DMS 273 treated with DMSO at 0.1 percent for 48 hours (cell line): ENCODE measurements around the gene GUCY1A2.
"Not testable (repeated sequence)": the region's sequence is repeated elsewhere in the genome, so short reads cannot be mapped to it uniquely, and the experiment has no call there.

Source experiments
- DNase-seq: peaks from one replicate; lab custom pipeline; 2025; lab: John Stamatoyannopoulos, UW

The GUCY1A2 gene

GRCh38 chr11:106840146-106840545 lies 178.1 kb downstream of the GUCY1A2 start:
- DNase-seq = no peak

- no peak for DNase-seq
These were observed 183.7 kb downstream of the GUCY1A2 start for GRCh38 chr11:106834567-106834966.

GRCh38 chr11:106828976-106829375 lies 189.3 kb downstream of the GUCY1A2 start:
- no peak for DNase-seq

GRCh38 chr11:106828576-106828975 lies 189.7 kb downstream of the GUCY1A2 start:
- no peak for DNase-seq

GRCh38 chr11:106827687-106828086 lies 190.6 kb downstream of the GUCY1A2 start:
- DNase-seq = no peak

GRCh38 chr11:106826558-106826957 lies 191.7 kb downstream of the GUCY1A2 start:
- not testable (repeated sequence) for DNase-seq

- no peak for DNase-seq
These were observed 196.4 kb downstream of the GUCY1A2 start for GRCh38 chr11:106821826-106822225.

- no peak for DNase-seq
These were observed 197.0 kb downstream of the GUCY1A2 start for GRCh38 chr11:106821291-106821690.

- DNase-seq = no peak
These were observed 199.8 kb downstream of the GUCY1A2 start for GRCh38 chr11:106818443-106818842.

- no peak for DNase-seq
These were observed 203.1 kb downstream of the GUCY1A2 start for GRCh38 chr11:106815209-106815608.

- DNase-seq = no peak
These were observed 204.5 kb downstream of the GUCY1A2 start for GRCh38 chr11:106813806-106814205.

- no peak for DNase-seq
These were observed 224.2 kb downstream of the GUCY1A2 start for GRCh38 chr11:106794058-106794457.

- no peak for DNase-seq
These were observed 228.9 kb downstream of the GUCY1A2 start for GRCh38 chr11:106789406-106789805.

GRCh38 chr11:106787454-106787853 lies 230.8 kb downstream of the GUCY1A2 start:
- no peak for DNase-seq

- DNase-seq = no peak
These were observed 232.2 kb downstream of the GUCY1A2 start for GRCh38 chr11:106785913-106786650.

- not testable (repeated sequence) for DNase-seq
These were observed 241.0 kb downstream of the GUCY1A2 start for GRCh38 chr11:106777302-106777701.

GRCh38 chr11:106770489-106771085 lies 247.7 kb downstream of the GUCY1A2 start:
- no peak for DNase-seq

GRCh38 chr11:106765469-106766258 lies 252.6 kb downstream of the GUCY1A2 start:
- DNase-seq = no peak

GRCh38 chr11:106763501-106763900 lies 254.8 kb downstream of the GUCY1A2 start:
- no peak for DNase-seq

GRCh38 chr11:106761745-106762144 lies 256.5 kb downstream of the GUCY1A2 start:
- DNase-seq = no peak

GRCh38 chr11:106761240-106761639 lies 257.0 kb downstream of the GUCY1A2 start:
- DNase-seq = no peak

- DNase-seq = no peak
These were observed 270.2 kb downstream of the GUCY1A2 start for GRCh38 chr11:106748059-106748458.

GRCh38 chr11:106745941-106746340 lies 272.3 kb downstream of the GUCY1A2 start:
- no peak for DNase-seq
